Measurements from ENCODE around the gene RABGAP1L.

RABGAP1L gene

DNA sequence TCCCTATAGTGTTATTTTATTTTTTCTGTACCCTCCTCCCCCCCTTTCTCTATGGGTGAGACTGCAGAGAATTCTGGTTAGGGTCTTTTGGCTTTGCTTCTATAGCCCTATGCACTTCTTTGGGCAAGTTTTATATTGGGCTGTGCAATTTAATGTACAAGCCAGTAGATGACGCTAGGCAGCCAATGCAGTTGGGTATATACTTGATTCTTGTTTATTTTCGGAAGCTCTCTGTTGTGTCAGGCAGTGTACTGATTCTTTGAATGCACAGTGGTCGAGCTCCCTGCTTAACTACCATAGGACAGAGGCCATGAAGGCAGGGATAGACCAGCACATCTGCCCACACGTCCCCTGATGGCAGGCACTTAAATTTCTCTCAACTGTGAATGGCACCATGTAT lies 254.3 kb downstream of the RABGAP1L start:
- peak; percentile 8 for DNase-seq (ENCODE audit: low read depth)
- TF ChIP-seq, protein P1, sequence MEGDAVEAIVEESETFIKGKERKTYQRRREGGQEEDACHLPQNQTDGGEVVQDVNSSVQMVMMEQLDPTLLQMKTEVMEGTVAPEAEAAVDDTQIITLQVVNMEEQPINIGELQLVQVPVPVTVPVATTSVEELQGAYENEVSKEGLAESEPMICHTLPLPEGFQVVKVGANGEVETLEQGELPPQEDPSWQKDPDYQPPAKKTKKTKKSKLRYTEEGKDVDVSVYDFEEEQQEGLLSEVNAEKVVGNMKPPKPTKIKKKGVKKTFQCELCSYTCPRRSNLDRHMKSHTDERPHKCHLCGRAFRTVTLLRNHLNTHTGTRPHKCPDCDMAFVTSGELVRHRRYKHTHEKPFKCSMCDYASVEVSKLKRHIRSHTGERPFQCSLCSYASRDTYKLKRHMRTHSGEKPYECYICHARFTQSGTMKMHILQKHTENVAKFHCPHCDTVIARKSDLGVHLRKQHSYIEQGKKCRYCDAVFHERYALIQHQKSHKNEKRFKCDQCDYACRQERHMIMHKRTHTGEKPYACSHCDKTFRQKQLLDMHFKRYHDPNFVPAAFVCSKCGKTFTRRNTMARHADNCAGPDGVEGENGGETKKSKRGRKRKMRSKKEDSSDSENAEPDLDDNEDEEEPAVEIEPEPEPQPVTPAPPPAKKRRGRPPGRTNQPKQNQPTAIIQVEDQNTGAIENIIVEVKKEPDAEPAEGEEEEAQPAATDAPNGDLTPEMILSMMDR (IDR thresholded peaks at IDR 0.05; ENCODE audit: insufficient read depth, low read depth, low read length, missing control alignments), result peak; percentile 23
- no peak overlapping the region for H3K4me3 ChIP-seq (ENCODE audit: low read length)

DNA sequence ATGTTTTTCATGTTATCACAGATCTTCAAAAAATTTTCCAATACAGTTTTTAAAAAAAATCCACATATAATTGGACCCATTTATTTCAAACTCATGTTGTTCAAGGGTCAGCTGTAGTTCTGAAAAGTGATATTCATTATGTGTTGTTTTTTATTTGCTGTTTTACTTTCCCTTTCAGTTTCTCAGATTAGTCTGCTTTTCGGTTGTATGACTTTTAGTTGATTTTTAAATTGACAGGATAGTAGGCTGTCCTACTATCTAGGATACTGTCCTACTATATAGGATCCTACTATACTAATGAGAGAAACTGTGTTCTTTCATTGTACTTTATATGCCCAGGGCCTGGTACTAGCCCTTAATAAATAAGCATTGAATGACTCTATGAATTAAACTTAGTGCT lies 254.9 kb downstream of the RABGAP1L start:
- no peak for DNase-seq (ENCODE audit: low read depth)
- H3K4me3 ChIP-seq (ENCODE audit: low read length), result no peak overlapping the region
- TF ChIP-seq, protein P1 (IDR thresholded peaks at IDR 0.05; ENCODE audit: insufficient read depth, low read depth, low read length, missing control alignments), result no peak

DNA sequence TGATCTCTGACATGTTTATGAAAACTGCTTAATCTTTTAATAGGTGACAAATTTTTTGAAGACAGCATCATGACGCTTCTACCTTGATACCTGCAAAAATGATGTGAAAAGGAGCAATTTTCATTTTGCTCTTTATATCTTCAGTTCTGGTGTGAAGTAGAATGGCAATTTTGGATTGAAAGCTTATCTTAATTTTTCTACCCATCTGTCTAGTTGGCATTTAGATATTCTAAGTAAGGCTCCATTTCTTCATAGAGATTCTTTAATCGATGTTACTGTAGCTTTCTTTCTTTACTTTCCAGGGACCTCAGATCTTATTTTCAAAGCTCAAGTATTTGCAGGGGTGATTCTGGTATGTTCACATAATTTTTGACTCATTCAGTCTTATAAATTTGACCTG lies 256.2 kb downstream of the RABGAP1L start:
- TF ChIP-seq, protein P1 (IDR thresholded peaks at IDR 0.05; ENCODE audit: insufficient read depth, low read depth, low read length, missing control alignments), result no peak
- H3K4me3 ChIP-seq (ENCODE audit: low read length), result no peak overlapping the region
- no peak for DNase-seq (ENCODE audit: low read depth)

DNA sequence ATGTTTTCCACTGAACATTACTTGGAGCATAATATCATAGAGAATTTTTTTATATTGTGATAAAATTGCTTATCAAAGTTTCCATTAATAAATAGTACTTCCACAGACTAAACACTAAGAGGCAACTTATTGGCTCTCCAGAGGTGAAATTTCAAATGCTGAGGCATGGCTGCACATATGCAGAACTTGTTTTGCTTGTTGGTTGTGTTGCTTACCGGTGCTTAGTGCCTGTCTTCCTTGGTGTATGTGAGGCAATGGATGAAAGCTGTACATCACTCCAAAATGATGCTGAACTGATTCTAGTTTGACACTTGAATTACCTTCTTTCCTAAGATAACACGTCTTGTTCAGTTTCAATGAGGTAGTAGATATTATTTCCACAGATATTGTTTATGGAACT lies 258.6 kb downstream of the RABGAP1L start:
- no peak overlapping the region for H3K4me3 ChIP-seq (ENCODE audit: low read length)
- DNase-seq (ENCODE audit: low read depth), result peak; percentile 44
- TF ChIP-seq, protein P1 (IDR thresholded peaks at IDR 0.05; ENCODE audit: insufficient read depth, low read depth, low read length, missing control alignments), result no peak

DNA sequence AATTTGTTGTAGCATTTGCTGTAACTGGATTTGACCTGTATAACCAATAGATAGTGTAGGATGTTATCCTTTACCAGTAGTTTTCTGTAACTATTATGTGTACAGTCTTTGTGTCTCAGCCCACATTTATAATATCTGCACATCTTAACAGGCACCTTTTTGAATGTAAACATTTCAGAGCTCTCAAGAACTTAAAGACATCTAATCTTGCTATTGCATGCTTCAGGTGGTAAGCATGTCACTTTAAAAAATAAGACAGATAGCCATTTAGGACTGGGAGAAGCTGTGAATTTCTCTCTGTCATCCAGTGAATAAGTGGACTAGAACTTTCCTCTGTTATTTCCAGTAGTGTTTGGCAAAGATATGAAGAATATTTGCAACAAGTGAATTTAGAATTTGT lies 265.8 kb downstream of the RABGAP1L start:
- TF ChIP-seq, protein P1 (IDR thresholded peaks at IDR 0.05; ENCODE audit: insufficient read depth, low read depth, low read length, missing control alignments), result no peak
- no peak for DNase-seq (ENCODE audit: low read depth)
- no peak overlapping the region for H3K4me3 ChIP-seq (ENCODE audit: low read length)

DNA sequence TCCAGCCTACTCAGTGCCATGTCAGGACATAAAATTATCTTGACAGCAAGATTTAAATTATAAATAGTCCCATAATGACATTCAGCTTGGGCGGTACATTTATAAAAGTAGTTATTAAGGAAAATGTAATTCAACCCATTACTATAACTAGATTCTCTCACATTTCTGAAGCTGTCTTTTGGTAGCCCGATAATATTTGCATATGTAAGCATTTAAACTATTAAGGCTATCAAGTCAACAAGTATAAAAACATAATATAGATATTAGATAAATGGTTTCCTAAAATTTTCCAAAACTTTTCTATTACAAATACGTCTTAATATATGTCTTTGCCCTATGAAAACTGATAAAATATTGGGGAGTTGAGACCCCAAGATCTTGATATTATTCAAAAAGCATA lies 266.8 kb downstream of the RABGAP1L start:
- DNase-seq (ENCODE audit: low read depth), result no peak
- TF ChIP-seq, protein P1 (IDR thresholded peaks at IDR 0.05; ENCODE audit: insufficient read depth, low read depth, low read length, missing control alignments), result no peak
- no peak overlapping the region for H3K4me3 ChIP-seq (ENCODE audit: low read length)

DNA sequence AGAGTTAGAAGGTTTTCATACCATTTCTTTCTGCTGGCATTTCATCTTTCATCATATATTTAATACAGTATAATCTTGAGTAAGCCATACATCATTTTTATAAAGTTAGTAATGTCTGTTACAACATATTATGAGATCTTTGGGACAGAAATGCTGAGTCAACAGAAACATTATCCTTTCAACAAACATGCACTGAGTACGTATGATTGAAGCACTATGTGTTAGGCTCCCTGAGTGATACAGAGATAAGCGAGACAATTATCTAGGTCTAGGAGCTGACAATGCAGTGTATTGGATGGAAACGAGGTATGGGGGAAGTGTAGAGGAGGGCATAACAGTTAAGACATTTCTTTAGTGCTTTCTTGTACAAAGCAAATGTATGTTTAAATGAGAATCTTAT lies 268.7 kb downstream of the RABGAP1L start:
- DNase-seq (ENCODE audit: low read depth), result peak; percentile 59
- H3K4me3 ChIP-seq (ENCODE audit: low read length), result no peak overlapping the region
- TF ChIP-seq, protein P1 (IDR thresholded peaks at IDR 0.05; ENCODE audit: insufficient read depth, low read depth, low read length, missing control alignments), result no peak
